ENCODE results near the gene UBE4B.
"Not testable (repeated sequence)": the region's sequence is repeated elsewhere in the genome, so short reads cannot be mapped to it uniquely, and the experiment has no call there.

Gene UBE4B

GRCh38 chr1:10019561-10019960 lies 13.2 kb upstream of the UBE4B start:
- in situ Hi-C loops (cut with HindIII; ENCODE audit: low pct_ligation_motif_present, low sequenced_read_pairs) = no loop called here
- no peak for DNase-seq
- Histone ChIP-seq H3K27me3 (replicated peaks) (no peaks in the 10 kb centered on the region), H3K27ac (no peak overlapping the region), H3K36me3 (replicated peaks) (no peaks in the 10 kb centered on the region), H3K4me3 (ENCODE audit: low read depth, low read length) (no peak overlapping the region)
- no peak for TF ChIP-seq CTCF (IDR thresholded peaks at IDR 0.05; ENCODE audit: low read depth, low read length, missing control alignments)

- in situ Hi-C loops (cut with HindIII; ENCODE audit: low pct_ligation_motif_present, low sequenced_read_pairs) = no loop called here
- TF ChIP-seq CTCF (IDR thresholded peaks at IDR 0.05; ENCODE audit: low read depth, low read length, missing control alignments) = no peak
These were observed 12.7 kb upstream of the UBE4B start for GRCh38 chr1:10020086-10020485.

GRCh38 chr1:10020678-10021077 lies 12.1 kb upstream of the UBE4B start:
- DNase-seq; in situ Hi-C loops (cut with HindIII; ENCODE audit: low pct_ligation_motif_present, low sequenced_read_pairs); H3K27me3 ChIP-seq (replicated peaks); H3K4me3 ChIP-seq (ENCODE audit: low read depth, low read length); H3K36me3 ChIP-seq (replicated peaks); H3K27ac ChIP-seq: not testable (repeated sequence)

More at GRCh38 chr1:10020086-10020485, 12.7 kb upstream of the UBE4B start:
- H3K27me3 ChIP-seq (replicated peaks) = no peaks in the 10 kb centered on the region
- no peak overlapping the region for H3K27ac ChIP-seq
- no peaks in the 10 kb centered on the region for H3K36me3 ChIP-seq (replicated peaks)
- no peak for DNase-seq
- no peak overlapping the region for H3K4me3 ChIP-seq (ENCODE audit: low read depth, low read length)

GRCh38 chr1:10021992-10022391 lies 10.8 kb upstream of the UBE4B start:
- H3K27ac ChIP-seq; in situ Hi-C loops (cut with HindIII; ENCODE audit: low pct_ligation_motif_present, low sequenced_read_pairs); DNase-seq; H3K36me3 ChIP-seq (replicated peaks); H3K4me3 ChIP-seq (ENCODE audit: low read depth, low read length); H3K27me3 ChIP-seq (replicated peaks): not testable (repeated sequence)

- TF ChIP-seq CTCF (IDR thresholded peaks at IDR 0.05; ENCODE audit: low read depth, low read length, missing control alignments) = no peak
- no peak for DNase-seq
- Histone ChIP-seq H3K27ac (no peak overlapping the region), H3K36me3 (replicated peaks) (no peaks in the 10 kb centered on the region), H3K27me3 (replicated peaks) (no peaks in the 10 kb centered on the region), H3K4me3 (ENCODE audit: low read depth, low read length) (no peak overlapping the region)
- in situ Hi-C loops (cut with HindIII; ENCODE audit: low pct_ligation_motif_present, low sequenced_read_pairs) = no loop called here
These were observed 10.1 kb upstream of the UBE4B start for GRCh38 chr1:10022656-10023055.

GRCh38 chr1:10025354-10025753 lies 7.4 kb upstream of the UBE4B start:
- H3K4me3 ChIP-seq (ENCODE audit: low read depth, low read length) = no peak overlapping the region
- no peak for DNase-seq
- in situ Hi-C loops (cut with HindIII; ENCODE audit: low pct_ligation_motif_present, low sequenced_read_pairs) = no loop called here
- no peak for TF ChIP-seq CTCF (IDR thresholded peaks at IDR 0.05; ENCODE audit: low read depth, low read length, missing control alignments)
- no peaks in the 10 kb centered on the region for H3K36me3 ChIP-seq (replicated peaks)
- H3K27me3 ChIP-seq (replicated peaks) = no peaks in the 10 kb centered on the region
- no peak overlapping the region for H3K27ac ChIP-seq

- no peak for TF ChIP-seq CTCF (IDR thresholded peaks at IDR 0.05; ENCODE audit: low read depth, low read length, missing control alignments)
- Histone ChIP-seq H3K4me3 (ENCODE audit: low read depth, low read length) (no peak overlapping the region), H3K27ac (no peak overlapping the region), H3K36me3 (replicated peaks) (no peaks in the 10 kb centered on the region), H3K27me3 (replicated peaks) (no peaks in the 10 kb centered on the region)
- no peak for DNase-seq
- in situ Hi-C loops (cut with HindIII; ENCODE audit: low pct_ligation_motif_present, low sequenced_read_pairs) = no loop called here
These were observed 5.7 kb upstream of the UBE4B start for GRCh38 chr1:10027027-10027426.

GRCh38 chr1:10028956-10029500 lies 3.7 kb upstream of the UBE4B start:
- H3K27me3 ChIP-seq (replicated peaks); H3K36me3 ChIP-seq (replicated peaks); DNase-seq; H3K4me3 ChIP-seq (ENCODE audit: low read depth, low read length); in situ Hi-C loops (cut with HindIII; ENCODE audit: low pct_ligation_motif_present, low sequenced_read_pairs); H3K27ac ChIP-seq: not testable (repeated sequence)
